ENCODE results near the gene KDM7A. TPM values are rescaled to one million over a fixed set of nuclear protein-coding genes. Genes with fewer than 3 reads are reported as not detected.

The KDM7A gene
- total and polyA plus RNA-seq, 2 of the 8 experiments (the other 6 are each of a cell fraction or from before 2014, with no cell fraction given) = 2.2 to 12.5 TPM

- no peaks in the 10 kb centered on the region for H3K9me3 ChIP-seq (ENCODE audit: insufficient read depth in 2 of 2, low read depth in 1 of 2, low read length in 1 of 2)
- no peak overlapping the region for H3K18ac ChIP-seq (ENCODE audit: extremely low read depth, low read length)
- no peaks in the 10 kb centered on the region for H3K79me2 ChIP-seq (ENCODE audit: control insufficient read depth in 1 of 2, insufficient read depth in 2 of 2, low read length in 2 of 2)
- no peak overlapping the region for H2BK12ac ChIP-seq (ENCODE audit: low read depth, low read length)
- peaks cover 0 to 6% (median 1%) of the 10 kb centered on the region in 4 experiments; a peak in 2 of 7 replicates for H3K4me1 ChIP-seq (replicated peaks in 1 of 4; ENCODE audit: control insufficient read depth in 3 of 4, insufficient read depth in 4 of 4, low read length in 3 of 4)
- H3K79me1 ChIP-seq (ENCODE audit: low read depth, low read length) = no peaks in the 10 kb centered on the region
- DNase-seq (ENCODE audit: low read depth in 1 of 2, low spot score in 2 of 2) (no peak), FAIRE-seq (no peak)
- H2BK15ac ChIP-seq (ENCODE audit: low read length) = no peak overlapping the region
- no peaks in the 10 kb centered on the region for H3K23me2 ChIP-seq (ENCODE audit: low read depth, low read length)
- no peak overlapping the region for H2AFZ ChIP-seq (ENCODE audit: low read length)
- H3K23ac ChIP-seq (ENCODE audit: insufficient read length) = no peak overlapping the region
- H2BK20ac ChIP-seq (ENCODE audit: low read length) = no peak overlapping the region
- H3K27me3 ChIP-seq (replicated peaks in 1 of 4; ENCODE audit: control insufficient read depth in 3 of 4, extremely low read depth in 1 of 4, insufficient read depth in 3 of 4, low read length in 3 of 4) = no peaks in the 10 kb centered on the region
- H2AK5ac ChIP-seq (ENCODE audit: low read depth, low read length) = no peak overlapping the region
- no peak overlapping the region for H3K4me2 ChIP-seq (ENCODE audit: insufficient read depth in 1 of 2, low read depth in 2 of 2, low read length in 2 of 2)
- H3K4me3 ChIP-seq (ENCODE audit: extremely low read depth in 1 of 4, insufficient read depth in 2 of 4, low read depth in 3 of 4, low read length in 4 of 4) = no peak overlapping the region
- no peak overlapping the region for H4K5ac ChIP-seq (ENCODE audit: insufficient read length, low read depth, low read length)
- 96% methylated on average over 2 of the region's 2 CpGs; no CpG with 5 or more reads in 1 of the 2 experiments for WGBS, 2 experiments (ENCODE audit: extremely low coverage in 1 of 2, insufficient coverage in 1 of 2, insufficient read length in 1 of 2, insufficient replicate concordance in 2 of 2, low coverage in 1 of 2, low lambda C conversion rate in 2 of 2, missing lambda C conversion rate in 1 of 2)
- peaks cover 0 to 3% (median 0%) of the 10 kb centered on the region in 4 experiments; a peak in 1 of 8 replicates for H3K36me3 ChIP-seq (ENCODE audit: control insufficient read depth in 2 of 4, insufficient read depth in 4 of 4, low read length in 3 of 4)
- no peak overlapping the region for H4K91ac ChIP-seq (replicated peaks; ENCODE audit: insufficient read length, low read length)
- ChIA-PET CTCF (ENCODE audit: partially characterized antibody) (interaction anchor here (0.7 kb wide), 1 partner anchor 98 kb away, joined by 3 read pairs; no protein-coding TSS in a partner anchor), POLR2A (ENCODE audit: partially characterized antibody) (no interaction called here)
- no peak overlapping the region for H3K4ac ChIP-seq (replicated peaks; ENCODE audit: insufficient read length, low read depth, low read length)
- no peak overlapping the region for H3K56ac ChIP-seq (replicated peaks; ENCODE audit: insufficient read length, low read depth, low read length)
- no peak overlapping the region for H3K14ac ChIP-seq (ENCODE audit: insufficient read length)
- H4K8ac ChIP-seq (ENCODE audit: extremely low read depth, insufficient read depth, low read length) = no peak overlapping the region
- peaks cover 0 to under 1% of the 10 kb centered on the region in 2 experiments for H4K20me1 ChIP-seq (replicated peaks in 1 of 2; ENCODE audit: control insufficient read depth in 1 of 2, insufficient read depth in 2 of 2, low read length in 2 of 2)
- H3K9ac ChIP-seq (replicated peaks in 1 of 4; ENCODE audit: extremely low read depth in 1 of 4, low read depth in 3 of 4, low read length in 3 of 4) = no peak overlapping the region
- no peak overlapping the region for H3K27ac ChIP-seq (ENCODE audit: low read depth, low read length)
- H2BK5ac ChIP-seq (ENCODE audit: low read depth, low read length) = no peak overlapping the region
- H2BK120ac ChIP-seq (replicated peaks; ENCODE audit: low read depth, low read length) = no peak overlapping the region
- TF ChIP-seq TEAD4 (IDR thresholded peaks at IDR 0.05; ENCODE audit: low read depth, low read length) = no peak
- no peak for TF ChIP-seq EGR1 (IDR thresholded peaks at IDR 0.05; ENCODE audit: borderline replicate concordance, low read depth, low read length)
- TF ChIP-seq CBX5 (IDR thresholded peaks at IDR 0.05; ENCODE audit: low read depth, low read length) = no peak
- no peak for TF ChIP-seq KDM4A (IDR thresholded peaks at IDR 0.05; ENCODE audit: low read depth, low read length, severe bottlenecking)
- no peak for TF ChIP-seq SP4 (IDR thresholded peaks at IDR 0.05; ENCODE audit: low read length)
- no peak for TF ChIP-seq HDAC6 (IDR thresholded peaks at IDR 0.05; ENCODE audit: low read depth, low read length)
- no peak for TF ChIP-seq SIN3A (conservative IDR thresholded peaks at IDR 0.05 in 1 of 2, IDR thresholded peaks at IDR 0.05 in 1 of 2; ENCODE audit: low read depth in 1 of 2, low read length in 2 of 2)
- no peak for TF ChIP-seq TAF7 (optimal IDR thresholded peaks at IDR 0.05; ENCODE audit: borderline replicate concordance, low read depth, low read length)
- TF ChIP-seq POU5F1 (IDR thresholded peaks at IDR 0.05; ENCODE audit: low read depth, low read length) = no peak
- no peak for TF ChIP-seq CHD2 (IDR thresholded peaks at IDR 0.05; ENCODE audit: low read length)
- TF ChIP-seq TBP (IDR thresholded peaks at IDR 0.05; ENCODE audit: low read depth, low read length) = no peak
- TF ChIP-seq SP1 (IDR thresholded peaks at IDR 0.05; ENCODE audit: low read depth, low read length) = no peak
- TF ChIP-seq PHF8 (conservative IDR thresholded peaks at IDR 0.05; ENCODE audit: low read depth, low read length) = no peak
- TF ChIP-seq CHD1 (IDR thresholded peaks at IDR 0.05; ENCODE audit: low read depth, low read length) = no peak
- TF ChIP-seq BACH1 (IDR thresholded peaks at IDR 0.05; ENCODE audit: low read length) = no peak
- no peak for TF ChIP-seq TCF12 (IDR thresholded peaks at IDR 0.05; ENCODE audit: low read depth, low read length)
These were observed 91.3 kb downstream of the KDM7A start for GRCh38 chr7:140085447-140085846.
